WERI-Rb-1 (cell line): ENCODE results near the gene TMEM125.

Experiments used
- DNase-seq: peaks from one replicate; pipeline ENCODE4 v3.0.0-alpha.2; 2020
- H3K27ac ChIP-seq: fragments of 250-450 bp; sonication (Bioruptor Pico); 2 replicates; pipeline ENCODE4 v1.5.1; 2020; ENCODE audit warnings: mild to moderate bottlenecking, moderate library complexity
- H3K27me3 ChIP-seq: fragments of 250-450 bp; sonication (Bioruptor Pico); 2 replicates; pipeline ENCODE4 v1.5.1; 2021; ENCODE audit warnings: mild to moderate bottlenecking, low read depth, moderate library complexity; ENCODE audit not compliant: insufficient read depth, severe bottlenecking
- H3K36me3 ChIP-seq: fragments of 250-450 bp; sonication (Bioruptor Pico); 2 replicates; pipeline ENCODE4 v1.5.1; 2020; ENCODE audit warnings: mild to moderate bottlenecking, moderate library complexity
- H3K4me3 ChIP-seq: 2 replicates; pipeline ENCODE4 v1.5.1; 2011; ENCODE audit warnings: low read depth, mild to moderate bottlenecking, control low read depth, low read length
- H3K9me3 ChIP-seq: fragments of 250-450 bp; sonication (Bioruptor Pico); 2 replicates; pipeline ENCODE4 v1.5.1; 2021; ENCODE audit warnings: mild to moderate bottlenecking, moderate library complexity; ENCODE audit not compliant: severe bottlenecking
- CTCF ChIP-seq: IDR thresholded peaks from 2 replicates; pipeline ENCODE4 v1.5.1; 2011; ENCODE audit warnings: low read depth, mild to moderate bottlenecking, control low read depth, inconsistent platforms, low read length

The TMEM125 gene

GRCh38 chr1:43284065-43284464 lies 14.3 kb downstream of the TMEM125 start:
- no peak overlapping the region for H3K4me3 ChIP-seq
- DNase-seq, result no peak
- H3K9me3 ChIP-seq, result no peaks in the 10 kb centered on the region
- no peak overlapping the region for H3K27ac ChIP-seq
- no peaks in the 10 kb centered on the region for H3K36me3 ChIP-seq
- H3K27me3 ChIP-seq, result no peaks in the 10 kb centered on the region
- TF ChIP-seq CTCF, result no peak

- no peak for DNase-seq
- no peaks in the 10 kb centered on the region for H3K36me3 ChIP-seq
- no peak for TF ChIP-seq CTCF
- no peak overlapping the region for H3K27ac ChIP-seq
- no peaks in the 10 kb centered on the region for H3K9me3 ChIP-seq
- H3K4me3 ChIP-seq, result no peak overlapping the region
- H3K27me3 ChIP-seq, result no peaks in the 10 kb centered on the region
Observed at GRCh38 chr1:43284546-43285110, 14.8 kb downstream of the TMEM125 start.

- Histone ChIP-seq H3K27ac (no peak within 1 kb of the TSS), H3K9me3 (no peaks in the 10 kb centered on the region), H3K36me3 (no peaks in the 10 kb centered on the region), H3K4me3 (no peak within 1 kb of the TSS), H3K27me3 (no peaks in the 10 kb centered on the region)
- no peak for TF ChIP-seq CTCF
- no peak for DNase-seq
Observed at GRCh38 chr1:43285269-43285990, 15.6 kb downstream of the TMEM125 start, which contains the start of gene C1orf210. C1orf210 (minus strand) TSS chr1:43285581; CDS start chr1:43283270, 2,311 bp downstream.

- DNase-seq, result no peak
- H3K4me3 ChIP-seq, result no peak overlapping the region
- H3K9me3 ChIP-seq, result no peaks in the 10 kb centered on the region
- no peaks in the 10 kb centered on the region for H3K27me3 ChIP-seq
- H3K27ac ChIP-seq, result no peak overlapping the region
- no peaks in the 10 kb centered on the region for H3K36me3 ChIP-seq
- no peak for TF ChIP-seq CTCF
Observed at GRCh38 chr1:43286115-43286514, 16.3 kb downstream of the TMEM125 start.

GRCh38 chr1:43286533-43286932 lies 16.8 kb downstream of the TMEM125 start:
- Histone ChIP-seq H3K27ac (no peak overlapping the region), H3K4me3 (no peak overlapping the region), H3K9me3 (no peaks in the 10 kb centered on the region)

More at GRCh38 chr1:43286533-43286932, 16.8 kb downstream of the TMEM125 start:
- no peak for DNase-seq
- no peak for TF ChIP-seq CTCF
- Histone ChIP-seq H3K36me3 (no peaks in the 10 kb centered on the region), H3K27me3 (no peaks in the 10 kb centered on the region)
